ENCODE measurements around the gene CANT1. TPM values are rescaled to one million over a fixed set of nuclear protein-coding genes. Genes with fewer than 3 reads are reported as not detected.

Gene CANT1
- total RNA-seq, 1 donor = 70.8 TPM

GRCh38 chr17:78981010-78981888 is 28.3 kb downstream of the CANT1 start:
- no peak for DNase-seq (ENCODE audit: low read depth in 2 of 3, low spot score in 2 of 3)

GRCh38 chr17:78980624-78980972 is 29.0 kb downstream of the CANT1 start:
- DNase-seq (ENCODE audit: low read depth in 2 of 3, low spot score in 2 of 3) = no peak

- DNase-seq (ENCODE audit: low read depth in 2 of 3, low spot score in 2 of 3) = peak in 1 of 3 donors; percentile 40
Measured at GRCh38 chr17:78979780-78980623, 29.6 kb downstream of the CANT1 start, which contains the start of gene LGALS3BP. LGALS3BP (minus strand) TSS chr17:78979923; CDS start chr17:78977191, 2,732 bp downstream.

GRCh38 chr17:78977997-78978973 is 31.3 kb downstream of the CANT1 start:
- no peak for DNase-seq (ENCODE audit: low read depth in 2 of 3, low spot score in 2 of 3)

GRCh38 chr17:78977681-78977943 is 32.0 kb downstream of the CANT1 start:
- no peak for DNase-seq (ENCODE audit: low read depth in 2 of 3, low spot score in 2 of 3)

GRCh38 chr17:78976907-78977680 is 32.5 kb downstream of the CANT1 start:
- no peak for DNase-seq (ENCODE audit: low read depth in 2 of 3, low spot score in 2 of 3)

- peak in 1 of 3 donors; percentile 9 for DNase-seq (ENCODE audit: low read depth in 2 of 3, low spot score in 2 of 3)
Measured at GRCh38 chr17:78974635-78975591, 34.7 kb downstream of the CANT1 start.

GRCh38 chr17:78973792-78974520 is 35.6 kb downstream of the CANT1 start:
- no peak for DNase-seq (ENCODE audit: low read depth in 2 of 3, low spot score in 2 of 3)

- no peak for DNase-seq (ENCODE audit: low read depth in 2 of 3, low spot score in 2 of 3)
Measured at GRCh38 chr17:78973196-78973595, 36.4 kb downstream of the CANT1 start.

GRCh38 chr17:78972507-78973105 is 37.0 kb downstream of the CANT1 start:
- DNase-seq (ENCODE audit: low read depth in 2 of 3, low spot score in 2 of 3) = no peak

- no peak for DNase-seq (ENCODE audit: low read depth in 2 of 3, low spot score in 2 of 3)
Measured at GRCh38 chr17:78971756-78972506, 37.6 kb downstream of the CANT1 start.

GRCh38 chr17:78970834-78971755 is 38.5 kb downstream of the CANT1 start:
- DNase-seq (ENCODE audit: low read depth in 2 of 3, low spot score in 2 of 3) = peak; percentile 65 to 88 (median 79)

GRCh38 chr17:78969865-78970264 is 39.7 kb downstream of the CANT1 start:
- no peak for DNase-seq (ENCODE audit: low read depth in 2 of 3, low spot score in 2 of 3)

- DNase-seq (ENCODE audit: low read depth in 2 of 3, low spot score in 2 of 3) = no peak
Measured at GRCh38 chr17:78967782-78968362, 41.7 kb downstream of the CANT1 start.

GRCh38 chr17:78966910-78967600 is 42.5 kb downstream of the CANT1 start:
- no peak for DNase-seq (ENCODE audit: low read depth in 2 of 3, low spot score in 2 of 3)

All from hematopoietic multipotent progenitor cell (in vitro differentiated cells).